Panc1 (cell line): ENCODE data around the gene EIF3M. TPM values are rescaled to one million over a fixed set of nuclear protein-coding genes. Genes with fewer than 3 reads are reported as not detected.

ENCODE experiments used
- ATAC-seq: fragments of 200-7000 bp; cut with Tn5 transposase; 2 replicates; pipeline ENCODE4 v1.9.1; 2020; ENCODE audit warnings: mild to moderate bottlenecking, moderate library complexity
- BruUV-seq: library from RNA; stranded (reverse); fragments of 400-500 nt; replicated peaks from 2 replicates; lab custom pipeline; 2021; lab: Mats Ljungman, UMichigan
- CTCF ChIA-PET: fragments of 300-600 bp; sonication (Branson Sonifier 250); formaldehyde crosslinking; loops from one replicate; lab custom pipeline; 2022; ENCODE audit warnings: antibody characterized with exemption; lab: Charles Lee
- POLR2A ChIA-PET: fragments of 300-600 bp; sonication (Branson Sonifier 250); formaldehyde crosslinking; loops from one replicate; lab custom pipeline; 2022; ENCODE audit warnings: antibody characterized with exemption; lab: Charles Lee
- DNase-seq: peaks from one replicate; pipeline ENCODE4 v3.0.0-alpha.2; 2010; ENCODE audit warnings: low read depth, low spot score
- H3K27ac ChIP-seq: 2 replicates; pipeline ENCODE4 v1.5.1; 2011; ENCODE audit warnings: mild to moderate bottlenecking, low read length, inconsistent platforms
- H3K27me3 ChIP-seq: fragments of 200-500 bp; sonication (Bioruptor generic); 2 replicates; pipeline ENCODE4 v1.6.0; 2014; ENCODE audit warnings: low read length, inconsistent platforms; ENCODE audit not compliant: control insufficient read depth, insufficient read depth
- H3K36me3 ChIP-seq: fragments of 200-500 bp; sonication (Bioruptor generic); 2 replicates; pipeline ENCODE4 v1.5.1; 2014; ENCODE audit warnings: inconsistent platforms, mild to moderate bottlenecking, low read length, moderate library complexity; ENCODE audit not compliant: control insufficient read depth, insufficient read depth
- H3K4me1 ChIP-seq: 2 replicates; pipeline ENCODE4 v1.5.1; 2011; ENCODE audit warnings: inconsistent platforms, mild to moderate bottlenecking, low read length, moderate library complexity; ENCODE audit not compliant: control insufficient read depth, insufficient read depth
- H3K4me3 ChIP-seq, 2 experiments: 2 replicates each; pipeline ENCODE4 v1.5.1; 2011 to 2012; ENCODE audit warnings: low read depth in 2 of 2, low read length in 2 of 2, mild to moderate bottlenecking in 2 of 2, inconsistent platforms in 1 of 2, moderate library complexity in 1 of 2
- H3K9me3 ChIP-seq: fragments of 200-500 bp; sonication (Bioruptor generic); 2 replicates; pipeline ENCODE4 v1.5.1; 2014; ENCODE audit warnings: low read depth, mild to moderate bottlenecking, inconsistent platforms, low read length, moderate library complexity; ENCODE audit not compliant: control insufficient read depth, insufficient read depth
- POLR2AphosphoS5 ChIP-seq: IDR thresholded peaks from 2 replicates; pipeline ENCODE4 v1.6.1; 2012; ENCODE audit warnings: mild to moderate bottlenecking, low read depth, low read length, moderate library complexity
- SIN3A ChIP-seq: IDR thresholded peaks from 2 replicates; pipeline ENCODE4 v1.6.1; 2012; ENCODE audit warnings: low read depth, mild to moderate bottlenecking, low read length, moderate library complexity, borderline replicate concordance; ENCODE audit not compliant: insufficient read depth
- TCF7L2 ChIP-seq: IDR thresholded peaks from 2 replicates; pipeline ENCODE4 v1.6.1; 2011; ENCODE audit warnings: mild to moderate bottlenecking, low read depth, low read length, inconsistent platforms
- in situ Hi-C: cut with HindIII; loops from 2 replicates; pipeline ENCODE4 v1.10.0; 2016; ENCODE audit warnings: low sequenced_read_pairs, low pct_unique_long_range_greater_than_20kb
- intact Hi-C: fragments of 100-400 bp; cut with micrococcal nuclease; formaldehyde crosslinking; loops from one replicate; pipeline ENCODE4 v1.10.0; 2022; ENCODE audit not compliant: unreplicated experiment
- total RNA-seq: library from RNA; stranded (reverse); gene quantifications from one replicate; pipeline ENCODE4 v1.2.1, GENCODE V29; 2021; ENCODE audit not compliant: unreplicated experiment
- TF ChIP-seq, protein P1 (sequence below), 2 experiments: IDR thresholded peaks; 2 replicates each; pipeline ENCODE4 v1.6.1; 2011 to 2012; ENCODE audit warnings: low read depth in 2 of 2, control low read depth in 1 of 2, low read length in 1 of 2, mild to moderate bottlenecking in 1 of 2, moderate library complexity in 1 of 2; ENCODE audit not compliant: insufficient read depth in 1 of 2
- TF ChIP-seq, protein P2 (sequence below): fragments of 450-650 bp; IDR thresholded peaks from 2 replicates; pipeline ENCODE4 v1.5.1; 2017; ENCODE audit warnings: mild to moderate bottlenecking

Gene EIF3M
- total RNA-seq, 1 experiment from 2014 or later, result 270 TPM

DNA sequence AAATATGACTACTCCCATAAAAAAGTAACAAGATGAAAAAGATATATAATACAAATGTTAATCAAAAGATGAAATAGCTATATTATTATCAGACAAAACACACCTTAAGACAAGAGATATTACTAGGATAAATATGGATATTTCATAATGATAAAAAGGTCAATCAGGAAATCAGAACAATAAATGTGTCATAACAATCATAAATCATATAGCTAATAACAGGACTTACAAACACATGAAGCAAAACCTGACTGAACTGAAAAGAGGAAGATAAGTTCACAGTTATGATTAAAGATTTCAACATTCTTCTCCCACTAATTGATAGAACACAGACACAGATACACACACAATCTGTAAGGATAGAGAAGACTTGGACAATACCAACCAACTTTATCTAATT lies 47.2 kb downstream of the EIF3M start:
- H3K27ac ChIP-seq, result no peak overlapping the region
- intact Hi-C loops (no loop called here), in situ Hi-C loops (no loop called here)
- ChIA-PET POLR2A (no interaction called here), CTCF (no interaction called here)
- H3K4me3 ChIP-seq, result no peak overlapping the region
- no peaks in the 10 kb centered on the region for H3K36me3 ChIP-seq
- BruUV-seq, result no TSS peak
- TF ChIP-seq TCF7L2 (no peak), POLR2AphosphoS5 (no peak), SIN3A (no peak)
- TF ChIP-seq, protein P1, sequence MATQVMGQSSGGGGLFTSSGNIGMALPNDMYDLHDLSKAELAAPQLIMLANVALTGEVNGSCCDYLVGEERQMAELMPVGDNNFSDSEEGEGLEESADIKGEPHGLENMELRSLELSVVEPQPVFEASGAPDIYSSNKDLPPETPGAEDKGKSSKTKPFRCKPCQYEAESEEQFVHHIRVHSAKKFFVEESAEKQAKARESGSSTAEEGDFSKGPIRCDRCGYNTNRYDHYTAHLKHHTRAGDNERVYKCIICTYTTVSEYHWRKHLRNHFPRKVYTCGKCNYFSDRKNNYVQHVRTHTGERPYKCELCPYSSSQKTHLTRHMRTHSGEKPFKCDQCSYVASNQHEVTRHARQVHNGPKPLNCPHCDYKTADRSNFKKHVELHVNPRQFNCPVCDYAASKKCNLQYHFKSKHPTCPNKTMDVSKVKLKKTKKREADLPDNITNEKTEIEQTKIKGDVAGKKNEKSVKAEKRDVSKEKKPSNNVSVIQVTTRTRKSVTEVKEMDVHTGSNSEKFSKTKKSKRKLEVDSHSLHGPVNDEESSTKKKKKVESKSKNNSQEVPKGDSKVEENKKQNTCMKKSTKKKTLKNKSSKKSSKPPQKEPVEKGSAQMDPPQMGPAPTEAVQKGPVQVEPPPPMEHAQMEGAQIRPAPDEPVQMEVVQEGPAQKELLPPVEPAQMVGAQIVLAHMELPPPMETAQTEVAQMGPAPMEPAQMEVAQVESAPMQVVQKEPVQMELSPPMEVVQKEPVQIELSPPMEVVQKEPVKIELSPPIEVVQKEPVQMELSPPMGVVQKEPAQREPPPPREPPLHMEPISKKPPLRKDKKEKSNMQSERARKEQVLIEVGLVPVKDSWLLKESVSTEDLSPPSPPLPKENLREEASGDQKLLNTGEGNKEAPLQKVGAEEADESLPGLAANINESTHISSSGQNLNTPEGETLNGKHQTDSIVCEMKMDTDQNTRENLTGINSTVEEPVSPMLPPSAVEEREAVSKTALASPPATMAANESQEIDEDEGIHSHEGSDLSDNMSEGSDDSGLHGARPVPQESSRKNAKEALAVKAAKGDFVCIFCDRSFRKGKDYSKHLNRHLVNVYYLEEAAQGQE (IDR thresholded peaks at IDR 0.05; ENCODE audit: insufficient read depth in 1 of 2, low read depth in 2 of 2, low read length in 1 of 2), result no peak
- DNase-seq (no peak), ATAC-seq (no peak)
- peaks cover 16% of the 10 kb centered on the region for H3K27me3 ChIP-seq
- no peaks in the 10 kb centered on the region for H3K9me3 ChIP-seq
- no peaks in the 10 kb centered on the region for H3K4me1 ChIP-seq

DNA sequence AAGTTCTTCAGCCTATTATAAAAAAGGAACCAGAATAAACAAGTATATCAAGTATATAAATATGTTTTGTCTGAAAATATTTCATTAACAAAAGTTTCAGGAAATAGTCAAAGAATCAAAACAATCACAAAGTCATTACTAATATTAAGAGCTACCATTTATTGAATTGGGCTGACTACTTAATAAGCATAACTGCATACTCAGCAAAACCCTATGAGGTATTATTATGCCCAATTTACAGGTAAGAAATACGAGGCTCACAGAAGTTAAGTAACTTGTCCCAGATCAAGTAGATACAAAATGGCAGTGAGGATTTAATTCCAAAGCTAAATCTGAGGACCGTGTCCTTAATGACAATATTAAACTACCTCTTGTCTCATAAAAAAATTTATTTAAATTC lies 52.2 kb downstream of the EIF3M start:
- no peak for ATAC-seq
- Histone ChIP-seq H3K4me1 (no peaks in the 10 kb centered on the region), H3K27ac (no peak overlapping the region), H3K4me3 (no peak overlapping the region), H3K9me3 (no peaks in the 10 kb centered on the region), H3K27me3 (peaks cover 7% of the 10 kb centered on the region; the same call in 1 of the 2 replicates), H3K36me3 (no peaks in the 10 kb centered on the region)
- BruUV-seq, result no TSS peak
- no peak for TF ChIP-seq POLR2AphosphoS5
- TF ChIP-seq SIN3A, result no peak
- TF ChIP-seq, protein P2, sequence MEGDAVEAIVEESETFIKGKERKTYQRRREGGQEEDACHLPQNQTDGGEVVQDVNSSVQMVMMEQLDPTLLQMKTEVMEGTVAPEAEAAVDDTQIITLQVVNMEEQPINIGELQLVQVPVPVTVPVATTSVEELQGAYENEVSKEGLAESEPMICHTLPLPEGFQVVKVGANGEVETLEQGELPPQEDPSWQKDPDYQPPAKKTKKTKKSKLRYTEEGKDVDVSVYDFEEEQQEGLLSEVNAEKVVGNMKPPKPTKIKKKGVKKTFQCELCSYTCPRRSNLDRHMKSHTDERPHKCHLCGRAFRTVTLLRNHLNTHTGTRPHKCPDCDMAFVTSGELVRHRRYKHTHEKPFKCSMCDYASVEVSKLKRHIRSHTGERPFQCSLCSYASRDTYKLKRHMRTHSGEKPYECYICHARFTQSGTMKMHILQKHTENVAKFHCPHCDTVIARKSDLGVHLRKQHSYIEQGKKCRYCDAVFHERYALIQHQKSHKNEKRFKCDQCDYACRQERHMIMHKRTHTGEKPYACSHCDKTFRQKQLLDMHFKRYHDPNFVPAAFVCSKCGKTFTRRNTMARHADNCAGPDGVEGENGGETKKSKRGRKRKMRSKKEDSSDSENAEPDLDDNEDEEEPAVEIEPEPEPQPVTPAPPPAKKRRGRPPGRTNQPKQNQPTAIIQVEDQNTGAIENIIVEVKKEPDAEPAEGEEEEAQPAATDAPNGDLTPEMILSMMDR, result no peak
- TF ChIP-seq, protein P1 (IDR thresholded peaks at IDR 0.05; ENCODE audit: insufficient read depth in 1 of 2, low read depth in 2 of 2, low read length in 1 of 2), result no peak
- TF ChIP-seq TCF7L2, result no peak
- in situ Hi-C loops (no loop called here), intact Hi-C loops (no loop called here)
- ChIA-PET POLR2A (no interaction called here), CTCF (no interaction called here)
- DNase-seq, result no peak
